GM18526 (cell line): ENCODE results near the gene TIGD1.

Experiments used
- POLR2A ChIP-seq: IDR thresholded peaks from 3 replicates; pipeline ENCODE4 v1.6.1; 2011; ENCODE audit not compliant: insufficient read length; ENCODE audit errors: extremely low read depth

The TIGD1 gene

GRCh38 chr2:232534940-232535651 is 15.3 kb downstream of the TIGD1 start:
- no peak for TF ChIP-seq POLR2A

- no peak for TF ChIP-seq POLR2A
Observed at GRCh38 chr2:232533944-232534710, 16.2 kb downstream of the TIGD1 start.

GRCh38 chr2:232532419-232532818 is 17.9 kb downstream of the TIGD1 start:
- TF ChIP-seq POLR2A, result no peak

- TF ChIP-seq POLR2A, result no peak
Observed at GRCh38 chr2:232530626-232531260, 19.6 kb downstream of the TIGD1 start.

- TF ChIP-seq POLR2A, result no peak
Observed at GRCh38 chr2:232529806-232530547, 20.4 kb downstream of the TIGD1 start.

- no peak for TF ChIP-seq POLR2A
Observed at GRCh38 chr2:232528746-232529460, 21.5 kb downstream of the TIGD1 start.

GRCh38 chr2:232527905-232528470 is 22.4 kb downstream of the TIGD1 start:
- TF ChIP-seq POLR2A, result no peak

GRCh38 chr2:232526372-232526941 is 23.9 kb downstream of the TIGD1 start:
- TF ChIP-seq POLR2A, result no peak

- TF ChIP-seq POLR2A, result no peak
Observed at GRCh38 chr2:232525791-232526371, 24.5 kb downstream of the TIGD1 start, which contains the start of gene CHRND. Gene CHRND (plus strand): TSS chr2:232526160. CDS start chr2:232526216, 56 bp downstream.

- TF ChIP-seq POLR2A, result no peak
Observed at GRCh38 chr2:232525199-232525598, 25.2 kb downstream of the TIGD1 start.

GRCh38 chr2:232524771-232525170 is 25.6 kb downstream of the TIGD1 start:
- TF ChIP-seq POLR2A, result no peak

GRCh38 chr2:232523682-232524597 is 26.4 kb downstream of the TIGD1 start:
- no peak for TF ChIP-seq POLR2A

- TF ChIP-seq POLR2A, result no peak
Observed at GRCh38 chr2:232523402-232523681, 27.0 kb downstream of the TIGD1 start.
